ENCODE data around the gene QKI.

- TF ChIP-seq, protein P1, sequence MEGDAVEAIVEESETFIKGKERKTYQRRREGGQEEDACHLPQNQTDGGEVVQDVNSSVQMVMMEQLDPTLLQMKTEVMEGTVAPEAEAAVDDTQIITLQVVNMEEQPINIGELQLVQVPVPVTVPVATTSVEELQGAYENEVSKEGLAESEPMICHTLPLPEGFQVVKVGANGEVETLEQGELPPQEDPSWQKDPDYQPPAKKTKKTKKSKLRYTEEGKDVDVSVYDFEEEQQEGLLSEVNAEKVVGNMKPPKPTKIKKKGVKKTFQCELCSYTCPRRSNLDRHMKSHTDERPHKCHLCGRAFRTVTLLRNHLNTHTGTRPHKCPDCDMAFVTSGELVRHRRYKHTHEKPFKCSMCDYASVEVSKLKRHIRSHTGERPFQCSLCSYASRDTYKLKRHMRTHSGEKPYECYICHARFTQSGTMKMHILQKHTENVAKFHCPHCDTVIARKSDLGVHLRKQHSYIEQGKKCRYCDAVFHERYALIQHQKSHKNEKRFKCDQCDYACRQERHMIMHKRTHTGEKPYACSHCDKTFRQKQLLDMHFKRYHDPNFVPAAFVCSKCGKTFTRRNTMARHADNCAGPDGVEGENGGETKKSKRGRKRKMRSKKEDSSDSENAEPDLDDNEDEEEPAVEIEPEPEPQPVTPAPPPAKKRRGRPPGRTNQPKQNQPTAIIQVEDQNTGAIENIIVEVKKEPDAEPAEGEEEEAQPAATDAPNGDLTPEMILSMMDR (optimal IDR thresholded peaks at IDR 0.05 in 1 of 3, IDR thresholded peaks at IDR 0.05 in 1 of 3, conservative IDR thresholded peaks at IDR 0.05 in 1 of 3; ENCODE audit: extremely low read depth in 1 of 3, insufficient read depth in 2 of 3, low read length in 3 of 3): no peak
- TF ChIP-seq EZH2 (IDR thresholded peaks at IDR 0.05; ENCODE audit: low read length): no peak
Observed at GRCh38 chr6:163501439-163501838, 86.9 kb downstream of the QKI start.

All from keratinocyte (primary cell).